GM21723 (cell line): ENCODE results near the gene KRT33B.
"Not testable (repeated sequence)": the region's sequence is repeated elsewhere in the genome, so short reads cannot be mapped to it uniquely, and the experiment has no call there.

Source experiments
- ATAC-seq: cut with Tn5 transposase; IDR thresholded peaks from one replicate; pipeline ENCODE4 v1.9.1; 2021; ENCODE audit warnings: mild to moderate bottlenecking, moderate library complexity; ENCODE audit not compliant: unreplicated experiment

KRT33B gene

GRCh38 chr17:41350381-41350878 is 19.2 kb downstream of the KRT33B start, which contains the start of gene KRT33A:
KRT33A (minus strand) TSS chr17:41350828; CDS start chr17:41350767, 61 bp downstream.
- not testable (repeated sequence) for ATAC-seq

GRCh38 chr17:41347869-41348760 is 21.5 kb downstream of the KRT33B start:
- no peak for ATAC-seq

GRCh38 chr17:41346421-41346820 is 23.2 kb downstream of the KRT33B start:
- ATAC-seq, result not testable (repeated sequence)

- no peak for ATAC-seq
Measured at GRCh38 chr17:41345992-41346391, 23.6 kb downstream of the KRT33B start.

GRCh38 chr17:41343029-41343428 is 26.6 kb downstream of the KRT33B start:
- ATAC-seq, result no peak

- ATAC-seq, result no peak
Measured at GRCh38 chr17:41340934-41341861, 28.4 kb downstream of the KRT33B start.

GRCh38 chr17:41340494-41340893 is 29.1 kb downstream of the KRT33B start:
- ATAC-seq, result no peak

GRCh38 chr17:41339571-41340172 is 29.9 kb downstream of the KRT33B start:
- ATAC-seq, result no peak

GRCh38 chr17:41338961-41339485 is 30.6 kb downstream of the KRT33B start:
- no peak for ATAC-seq

GRCh38 chr17:41335747-41336146 is 33.9 kb downstream of the KRT33B start:
- ATAC-seq, result no peak

GRCh38 chr17:41334385-41335305 is 35.0 kb downstream of the KRT33B start:
- no peak for ATAC-seq

- no peak for ATAC-seq
Measured at GRCh38 chr17:41333836-41334235, 35.8 kb downstream of the KRT33B start.

- no peak for ATAC-seq
Measured at GRCh38 chr17:41333098-41333497, 36.5 kb downstream of the KRT33B start.

GRCh38 chr17:41332239-41332638 is 37.4 kb downstream of the KRT33B start:
- no peak for ATAC-seq

- no peak for ATAC-seq
Measured at GRCh38 chr17:41331606-41332005, 38.0 kb downstream of the KRT33B start.

GRCh38 chr17:41329279-41329948 is 40.2 kb downstream of the KRT33B start:
- no peak for ATAC-seq

- ATAC-seq, result no peak
Measured at GRCh38 chr17:41328207-41328606, 41.4 kb downstream of the KRT33B start.

GRCh38 chr17:41327411-41328120 is 42.0 kb downstream of the KRT33B start:
- no peak for ATAC-seq
